CD14-positive monocyte (primary cell): ENCODE results near the gene NCCRP1. TPM values are rescaled to one million over a fixed set of nuclear protein-coding genes. Genes with fewer than 3 reads are reported as not detected.
"Not testable (repeated sequence)": the region's sequence is repeated elsewhere in the genome, so short reads cannot be mapped to it uniquely, and the experiment has no call there.

ENCODE experiments used
- DNase-seq, 3 donors: peaks; one replicate each; pipeline ENCODE4 v3.0.0-alpha.2; 2011 to 2022
- H2AFZ ChIP-seq: 2 replicates; pipeline ENCODE4 v1.6.0; 2012; ENCODE audit warnings: mild to moderate bottlenecking, low read depth, low read length, inconsistent platforms; ENCODE audit not compliant: insufficient read depth, poor library complexity, severe bottlenecking
- H3K27ac ChIP-seq, 2 donors: 1 replicate in 1 of 2; 2 replicates in 1 of 2; pipeline ENCODE4 v1.5.1; 2012 to 2013; ENCODE audit warnings: low read length in 2 of 2, control low read depth in 1 of 2, inconsistent platforms in 1 of 2, low read depth in 1 of 2, mild to moderate bottlenecking in 1 of 2
- H3K27me3 ChIP-seq, 2 donors: one replicate each; pipeline versions ENCODE4 v1.6.0 to v1.6.1; 2011 to 2013; ENCODE audit warnings: low read length in 2 of 2; ENCODE audit not compliant: control insufficient read depth in 2 of 2, insufficient read depth in 2 of 2
- H3K36me3 ChIP-seq, 2 donors: replicated peaks in 1 of 2; 1 replicate in 1 of 2; 2 replicates in 1 of 2; pipeline versions ENCODE4 v1.5.1 to v1.6.1; 2012 to 2013; ENCODE audit warnings: low read length in 2 of 2, control low read depth in 1 of 2, inconsistent platforms in 1 of 2, mild to moderate bottlenecking in 1 of 2; ENCODE audit not compliant: insufficient read depth in 2 of 2, control insufficient read depth in 1 of 2
- H3K4me1 ChIP-seq, 2 donors: 1 replicate in 1 of 2; 2 replicates in 1 of 2; pipeline versions ENCODE4 v1.5.1 to v1.6.1; 2012 to 2013; ENCODE audit warnings: low read length in 2 of 2, control low read depth in 1 of 2, inconsistent platforms in 1 of 2, mild to moderate bottlenecking in 1 of 2, moderate library complexity in 1 of 2; ENCODE audit not compliant: insufficient read depth in 2 of 2, control insufficient read depth in 1 of 2
- H3K4me2 ChIP-seq: replicated peaks from 2 replicates; pipeline ENCODE3; 2012; ENCODE audit warnings: low read length, moderate library complexity, mild to moderate bottlenecking; ENCODE audit not compliant: poor library complexity, severe bottlenecking; ENCODE audit errors: extremely low read depth
- H3K4me3 ChIP-seq, 3 experiments: fragments of 200-600 bp in 1 of 3; sonication (generic) in 1 of 3; replicated peaks in 1 of 3; 1 replicate in 2 of 3; 2 replicates in 1 of 3; pipeline ENCODE4 v1.5.1; 2011 to 2013; ENCODE audit warnings: low read length in 3 of 3, mild to moderate bottlenecking in 3 of 3, control low read depth in 2 of 3, low read depth in 2 of 3, inconsistent platforms in 1 of 3, moderate library complexity in 1 of 3
- H3K79me2 ChIP-seq: 2 replicates; pipeline ENCODE4 v1.6.0; 2012; ENCODE audit warnings: mild to moderate bottlenecking, control low read depth, inconsistent platforms, low read length, moderate library complexity; ENCODE audit not compliant: insufficient read depth
- H3K9ac ChIP-seq: 2 replicates; pipeline ENCODE4 v1.6.0; 2017; ENCODE audit warnings: low read length, mild to moderate bottlenecking; ENCODE audit not compliant: insufficient read depth, poor library complexity, severe bottlenecking
- H3K9me3 ChIP-seq, 2 donors: replicated peaks in 1 of 2; 1 replicate in 1 of 2; 2 replicates in 1 of 2; pipeline versions ENCODE4 v1.5.1 to v1.6.1; 2012 to 2013; ENCODE audit warnings: low read length in 2 of 2, control low read depth in 1 of 2; ENCODE audit not compliant: control insufficient read depth in 1 of 2, insufficient read depth in 1 of 2
- H4K20me1 ChIP-seq: 2 replicates; pipeline ENCODE4 v1.6.0; 2012; ENCODE audit warnings: mild to moderate bottlenecking, low read length, control low read depth, moderate library complexity; ENCODE audit not compliant: insufficient read depth
- H3K27ac Mint-ChIP-seq, 7 donors: one replicate each; pipeline ENCODE4 v1.8.0; 2020; ENCODE audit warnings: mild to moderate bottlenecking in 7 of 7, mixed read lengths in 7 of 7, moderate library complexity in 6 of 7, inconsistent platforms in 2 of 7
- H3K27me3 Mint-ChIP-seq, 3 donors: one replicate each; pipeline ENCODE4 v1.8.0; 2021 to 2022; ENCODE audit warnings: low read depth in 3 of 3, mild to moderate bottlenecking in 3 of 3, mixed read lengths in 3 of 3, moderate library complexity in 3 of 3, inconsistent platforms in 1 of 3
- H3K36me3 Mint-ChIP-seq, 2 donors: one replicate each; pipeline ENCODE4 v1.8.0; 2020; ENCODE audit warnings: mixed read lengths in 2 of 2, inconsistent platforms in 1 of 2, mild to moderate bottlenecking in 1 of 2
- H3K4me1 Mint-ChIP-seq: one replicate; pipeline ENCODE4 v1.8.0; 2020; ENCODE audit warnings: mild to moderate bottlenecking, mixed read lengths
- H3K4me3 Mint-ChIP-seq, 2 donors: one replicate each; pipeline ENCODE4 v1.8.0; 2020; ENCODE audit warnings: mild to moderate bottlenecking in 2 of 2, mixed read lengths in 2 of 2, moderate library complexity in 1 of 2
- H3K9me3 Mint-ChIP-seq, 7 donors: one replicate each; pipeline ENCODE4 v1.8.0; 2020 to 2022; ENCODE audit warnings: mixed read lengths in 7 of 7, mild to moderate bottlenecking in 6 of 7, moderate library complexity in 6 of 7, inconsistent platforms in 2 of 7
- CTCF ChIP-seq: fragments of 200-600 bp; IDR thresholded peaks from one replicate; pipeline ENCODE4 v1.8.0; 2022; ENCODE audit warnings: antibody characterized with exemption, mild to moderate bottlenecking
- WGBS: methylation state at CpG from one replicate; pipeline ENCODE4 v1.1.5; 2013; ENCODE audit warnings: missing lambda C conversion rate; ENCODE audit not compliant: insufficient coverage; 5-methylcytosine and 5-hydroxymethylcytosine counted together
- intact Hi-C, 2 donors: fragments of 100-400 bp; cut with micrococcal nuclease; formaldehyde crosslinking; loops; one replicate each; pipeline versions ENCODE4 v1.15.0 to v1.15.1; 2023
- polyA plus RNA-seq, 3 donors: library from polyadenylated mRNA; depleted of rRNA in 1 of 3; unstranded in 2 of 3; stranded (reverse) in 1 of 3; fragments of 300-500 nt in 2 of 3; fragments of >200 nt in 1 of 3; fragmentation: Illumina TruSeq in 2 of 3; gene quantifications; 1 replicate in 2 of 3; 2 replicates in 1 of 3; pipeline ENCODE4 v1.2.3, GENCODE V29; 2012 to 2021

NCCRP1 gene
- polyA plus RNA-seq, 3 donors: not detected

GRCh38 chr19:39217094-39217493 is 20.3 kb downstream of the NCCRP1 start:
- Histone ChIP-seq H3K9ac (no peak overlapping the region), H3K79me2 (no peaks in the 10 kb centered on the region), H3K27ac (no peak overlapping the region), H3K36me3 (no peaks in the 10 kb centered on the region), H4K20me1 (no peaks in the 10 kb centered on the region), H2AFZ (no peak overlapping the region), H3K27me3 (no peaks in the 10 kb centered on the region), H3K4me1 (no peaks in the 10 kb centered on the region), H3K4me3 (no peak overlapping the region), H3K9me3 (no peaks in the 10 kb centered on the region), H3K4me2 (no peak overlapping the region)
- H3K4me3 Mint-ChIP-seq: no peak overlapping the region
- peaks cover 0 to 8% (median 2%) of the 10 kb centered on the region in 7 donors for H3K9me3 Mint-ChIP-seq
- no peak for DNase-seq
- no peaks in the 10 kb centered on the region for H3K36me3 Mint-ChIP-seq
- WGBS: 92% methylated on average over 5 of the region's 5 CpGs
- intact Hi-C loops: loop anchor here in 1 of 2 donors (10.0 kb wide), 1 partner anchor 108 kb away; the partner anchor contains the start of gene LRFN1
- peaks cover 3 to 7% (median 5%) of the 10 kb centered on the region in 3 donors for H3K27me3 Mint-ChIP-seq
- peak overlapping the region in 1 of 7 donors; percentile 4 for H3K27ac Mint-ChIP-seq
- no peak for TF ChIP-seq CTCF
- no peaks in the 10 kb centered on the region for H3K4me1 Mint-ChIP-seq

GRCh38 chr19:39218230-39219007 is 21.7 kb downstream of the NCCRP1 start:
- no peaks in the 10 kb centered on the region for H3K36me3 ChIP-seq
- no peak for TF ChIP-seq CTCF
- WGBS: 90% methylated on average over 11 of the region's 15 CpGs
- no peak overlapping the region for H3K27ac ChIP-seq
- Mint-ChIP-seq H3K4me3 (no peak overlapping the region), H3K9me3 (peaks cover 0 to 8% (median 2%) of the 10 kb centered on the region in 7 donors), H3K36me3 (no peaks in the 10 kb centered on the region), H3K4me1 (no peaks in the 10 kb centered on the region), H3K27me3 (peaks cover 3 to 7% (median 5%) of the 10 kb centered on the region in 3 donors), H3K27ac (peak overlapping the region in 1 of 7 donors; percentile 33)
- H4K20me1 ChIP-seq: no peaks in the 10 kb centered on the region
- no peaks in the 10 kb centered on the region for H3K9me3 ChIP-seq
- H3K4me3 ChIP-seq: no peak overlapping the region
- no peaks in the 10 kb centered on the region for H3K4me1 ChIP-seq
- no peak overlapping the region for H3K4me2 ChIP-seq
- no peaks in the 10 kb centered on the region for H3K79me2 ChIP-seq
- intact Hi-C loops: loop anchor here in 1 of 2 donors (10.0 kb wide), 1 partner anchor 106 kb away; the partner anchor contains the start of gene LRFN1
- DNase-seq: no peak
- H3K27me3 ChIP-seq: no peaks in the 10 kb centered on the region
- no peak overlapping the region for H2AFZ ChIP-seq
- H3K9ac ChIP-seq: no peak overlapping the region

- not testable (repeated sequence) for H3K27me3 Mint-ChIP-seq, H3K4me2 ChIP-seq, H3K4me1 Mint-ChIP-seq, H3K4me1 ChIP-seq, H3K4me3 ChIP-seq, H3K36me3 Mint-ChIP-seq, H3K9me3 ChIP-seq, DNase-seq, H2AFZ ChIP-seq, H3K4me3 Mint-ChIP-seq, H4K20me1 ChIP-seq, H3K27ac Mint-ChIP-seq, H3K9me3 Mint-ChIP-seq, H3K36me3 ChIP-seq, H3K27me3 ChIP-seq, H3K79me2 ChIP-seq, H3K9ac ChIP-seq, H3K27ac ChIP-seq
- intact Hi-C loops: loop anchor here in 1 of 2 donors (10.0 kb wide), 1 partner anchor 106 kb away; the partner anchor contains the start of gene LRFN1
- WGBS: 47% methylated on average over 2 of the region's 10 CpGs
Observed at GRCh38 chr19:39219108-39219507, 22.3 kb downstream of the NCCRP1 start.
